CD1c-positive myeloid dendritic cell (primary cell): ENCODE data around the gene NKAIN2.

ENCODE experiments used
- DNase-seq: peaks from one replicate; pipeline ENCODE4 v3.0.0-alpha.2; 2016; ENCODE audit errors: extremely low spot score

Gene NKAIN2

DNA sequence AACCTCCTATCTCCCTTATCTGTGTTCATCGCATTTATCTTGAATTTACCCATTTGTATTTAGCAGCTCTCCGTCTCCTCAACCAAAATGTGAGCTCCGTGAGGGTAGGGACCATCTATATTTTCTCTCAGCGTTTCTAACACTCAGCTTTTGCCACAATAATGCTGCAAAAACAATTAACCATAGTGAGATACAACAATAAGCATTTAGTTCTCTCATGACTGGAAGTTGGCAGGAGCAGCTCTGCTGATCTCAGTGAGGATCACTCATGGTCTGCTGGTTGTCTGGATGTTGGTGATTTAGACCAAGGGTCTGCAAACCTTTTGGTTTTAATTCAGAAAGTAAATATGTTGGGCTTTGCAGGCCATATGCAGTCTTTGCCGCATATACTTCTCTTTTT lies 763.7 kb downstream of the NKAIN2 start:
- no peak for DNase-seq

DNA sequence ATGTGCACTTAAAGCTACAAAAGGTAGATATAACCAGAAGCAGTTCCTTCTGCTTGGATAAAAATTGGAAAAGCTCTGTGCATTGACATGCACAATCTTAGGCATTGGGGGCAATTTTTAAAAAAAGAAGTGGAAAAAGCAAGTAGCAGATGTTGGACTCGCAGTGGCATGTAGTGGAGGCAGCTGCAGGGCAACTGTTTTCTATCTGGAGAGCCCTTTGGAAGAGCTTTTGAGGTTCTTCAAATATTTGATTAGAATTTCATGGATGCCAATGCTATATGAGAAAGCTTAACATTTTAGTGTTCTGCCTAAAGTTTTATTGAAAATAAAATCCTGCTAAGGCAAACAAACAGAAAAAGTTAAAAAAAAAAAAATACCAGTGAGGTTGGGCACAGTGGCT lies 770.3 kb downstream of the NKAIN2 start:
- no peak for DNase-seq

DNA sequence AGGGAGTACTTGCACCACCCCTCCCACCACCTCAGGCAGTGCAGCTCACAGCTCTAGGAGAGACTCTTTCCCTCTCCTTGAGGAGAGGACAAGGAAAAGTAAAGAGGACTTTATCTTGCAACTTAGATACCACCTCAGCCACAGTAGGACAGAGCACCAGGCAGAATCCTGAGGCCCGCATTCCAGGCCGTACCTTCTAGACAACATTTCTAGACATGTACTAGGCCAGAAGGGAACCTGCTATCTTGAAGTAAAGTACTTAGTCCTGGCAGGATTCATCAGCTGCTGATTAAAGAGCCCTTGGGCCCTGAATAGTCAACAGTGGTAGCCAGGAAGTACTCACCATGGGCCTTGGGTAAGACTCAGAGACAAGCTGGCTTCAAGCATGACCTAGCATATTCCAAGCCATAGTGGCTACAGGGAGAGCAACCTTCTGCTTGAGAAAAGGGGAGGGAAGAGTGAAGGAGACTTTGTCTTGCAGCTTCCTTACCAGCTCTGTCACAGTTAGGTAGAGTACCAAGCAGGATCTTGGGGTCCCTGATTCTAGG lies 774.1 kb downstream of the NKAIN2 start:
- no peak for DNase-seq

DNA sequence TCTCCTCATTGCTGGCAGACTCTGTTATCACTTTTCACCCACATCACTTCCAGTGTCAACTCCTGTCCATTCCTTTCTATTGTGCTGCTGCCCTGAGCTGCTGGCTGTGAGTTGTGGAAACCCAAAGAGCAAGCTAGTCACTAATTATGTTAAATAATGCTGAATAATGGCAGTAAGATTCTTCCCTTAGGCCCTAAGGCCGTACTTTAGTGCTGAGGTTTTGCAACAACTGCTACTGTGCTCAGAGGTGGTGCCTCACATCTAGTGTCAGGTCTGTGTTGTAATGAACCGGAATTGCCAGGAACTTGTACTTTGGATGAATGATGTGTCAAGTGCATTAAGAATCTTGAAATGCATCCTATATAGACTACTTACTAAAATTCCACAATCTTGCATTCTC lies 786.3 kb downstream of the NKAIN2 start:
- no peak for DNase-seq

DNA sequence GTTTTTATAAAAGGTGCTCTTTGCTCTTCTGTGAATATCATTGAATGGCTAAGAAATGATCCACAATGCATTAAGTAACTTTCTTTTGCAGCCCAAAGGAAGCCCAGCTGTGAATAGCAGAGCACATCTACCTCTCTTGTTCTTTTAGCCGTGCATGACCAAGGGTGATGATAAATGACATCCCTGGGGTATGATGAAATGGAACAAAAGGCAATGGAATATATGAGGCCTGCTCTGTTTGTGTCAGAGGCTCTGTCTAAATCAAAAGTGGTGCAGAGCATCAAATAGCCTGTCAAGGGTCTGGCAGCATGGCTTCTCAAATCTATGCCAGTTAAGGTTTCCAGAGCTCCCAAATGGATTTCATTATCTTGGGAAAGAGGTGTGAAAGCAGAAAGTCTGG lies 796.0 kb downstream of the NKAIN2 start:
- DNase-seq, result no peak

DNA sequence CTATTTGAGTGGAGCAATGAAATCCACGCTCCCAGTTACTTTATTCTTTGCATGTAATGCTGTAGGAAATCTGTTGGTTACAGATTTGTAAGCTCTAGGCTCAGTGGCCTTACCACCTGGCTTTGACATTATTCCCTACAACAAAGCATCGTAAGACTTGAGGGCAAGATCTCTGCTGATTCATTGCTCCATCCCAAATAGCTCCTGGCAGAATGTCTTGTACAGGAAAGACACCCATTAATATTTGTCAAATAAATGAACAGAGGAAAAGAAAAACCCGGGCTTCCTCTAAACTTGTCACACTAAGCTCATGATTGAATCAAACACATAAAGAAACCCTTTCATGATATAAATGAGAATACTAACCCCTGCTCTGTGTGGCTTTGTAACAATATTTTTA lies 801.1 kb downstream of the NKAIN2 start:
- no peak for DNase-seq

DNA sequence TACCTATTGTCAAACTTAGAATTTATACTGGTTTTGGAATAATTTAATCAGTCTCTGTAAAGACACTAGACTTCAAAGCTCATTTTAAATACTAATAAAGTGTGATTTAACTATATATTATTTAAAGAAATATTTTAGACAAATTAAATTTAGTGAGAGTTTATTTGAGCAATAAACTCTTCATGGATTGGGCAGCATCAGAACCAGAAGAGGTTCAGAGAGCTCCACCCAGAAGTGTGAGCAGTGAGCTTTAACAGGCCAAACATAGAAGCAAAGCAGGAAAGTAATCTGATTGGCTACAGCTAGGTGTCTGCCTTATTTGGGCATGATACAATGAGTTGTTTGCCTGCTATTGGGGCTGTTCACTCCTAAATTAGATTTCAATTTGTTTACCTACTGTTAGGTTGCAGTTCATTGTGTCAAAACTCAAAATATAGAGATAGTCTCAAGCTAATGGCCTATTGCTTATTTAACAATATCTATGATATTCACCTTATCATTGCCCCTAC lies 803.5 kb downstream of the NKAIN2 start:
- no peak for DNase-seq

DNA sequence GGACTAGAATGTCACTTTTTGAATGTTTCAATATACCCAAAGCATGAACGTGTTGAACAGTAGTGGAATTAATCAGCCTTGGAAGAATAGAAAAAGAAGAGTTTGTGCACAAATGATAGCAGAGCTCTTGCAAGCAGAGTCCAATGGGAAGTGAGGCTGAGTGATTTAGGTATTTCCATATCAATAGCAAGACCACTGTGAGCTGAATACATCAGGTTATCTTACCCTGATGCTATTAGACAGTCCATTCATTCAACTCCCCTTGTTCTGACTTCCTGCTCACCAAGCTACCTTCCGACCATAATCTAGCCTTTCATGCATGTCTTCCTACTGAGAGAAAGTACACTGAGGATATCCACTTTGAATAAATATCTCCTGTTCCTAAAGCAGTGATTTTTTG lies 809.4 kb downstream of the NKAIN2 start:
- DNase-seq, result no peak

DNA sequence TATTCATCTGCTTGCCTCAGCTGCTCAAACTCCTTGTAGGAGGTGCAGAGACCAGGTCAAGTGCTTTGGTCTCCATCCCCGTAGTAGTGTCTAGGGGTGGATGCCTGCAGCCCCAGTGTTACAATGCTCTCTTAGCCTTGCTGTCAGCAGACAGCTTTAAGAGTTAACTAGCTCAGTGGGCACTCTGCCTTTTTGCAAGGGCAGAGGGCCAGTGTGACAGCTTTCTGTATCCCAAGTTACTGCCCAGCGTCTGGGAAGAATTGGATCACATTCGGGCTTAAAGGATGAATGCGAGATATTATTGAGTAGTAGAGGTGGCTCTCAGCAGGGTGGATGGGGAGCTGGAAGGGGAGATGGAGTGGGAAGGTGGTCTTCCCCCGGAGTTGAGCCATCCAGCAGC lies 818.7 kb downstream of the NKAIN2 start:
- DNase-seq, result no peak

DNA sequence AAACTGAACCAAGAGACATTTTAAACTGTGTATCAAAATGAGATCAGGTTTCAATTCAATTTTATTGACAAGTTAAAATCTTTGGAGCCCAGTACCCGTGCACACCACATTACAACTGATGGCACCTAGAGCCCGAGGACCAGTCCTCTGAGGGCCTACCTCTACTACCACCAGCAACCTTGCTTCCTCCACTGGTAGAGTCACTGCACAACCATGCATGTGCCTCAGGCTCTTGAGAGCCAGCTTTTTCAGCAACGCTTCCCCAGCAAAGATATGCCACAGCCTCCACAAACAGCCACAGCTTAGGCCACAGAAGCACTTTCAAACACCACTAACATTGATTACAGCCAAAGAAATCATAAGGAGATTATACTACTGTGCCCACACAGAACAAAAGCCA lies 830.0 kb downstream of the NKAIN2 start:
- DNase-seq, result no peak

DNA sequence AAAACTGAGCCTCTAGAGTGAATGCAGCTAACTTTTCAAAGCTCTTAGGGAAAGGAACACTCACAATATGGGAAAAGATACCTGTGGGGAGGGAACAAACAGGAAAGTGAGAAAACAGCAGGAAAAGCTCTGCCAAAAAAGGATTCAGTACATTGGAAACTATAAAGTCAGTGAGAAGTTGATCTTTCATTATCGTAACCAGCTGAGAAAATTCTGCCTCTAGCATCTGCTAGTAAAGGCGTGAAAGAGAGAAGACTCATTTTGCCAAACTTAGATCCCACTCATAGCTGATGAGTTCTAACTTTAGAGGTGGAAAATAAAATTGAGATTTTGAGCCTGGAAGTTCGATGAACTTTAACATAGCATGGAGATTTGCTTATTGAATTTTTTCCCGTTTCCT lies 836.8 kb downstream of the NKAIN2 start:
- no peak for DNase-seq

DNA sequence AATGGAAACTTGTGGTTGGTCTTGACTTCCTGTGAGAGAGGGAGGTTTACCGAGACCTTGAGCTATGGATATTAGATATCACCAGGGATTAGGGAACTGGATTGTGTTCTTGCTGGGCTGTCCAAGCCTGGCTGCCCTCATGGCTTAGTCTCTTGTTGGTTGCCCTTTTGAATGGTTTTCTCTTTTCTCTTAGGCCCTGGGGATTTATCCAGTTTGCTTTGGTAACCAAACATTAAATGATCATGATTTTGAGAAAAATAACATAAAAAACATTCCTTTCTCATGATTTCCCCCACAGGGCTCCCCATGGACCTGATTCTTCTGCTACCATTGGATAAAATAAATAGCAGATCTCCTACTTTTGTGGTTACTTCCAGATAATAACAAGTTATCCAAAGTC lies 852.2 kb downstream of the NKAIN2 start:
- no peak for DNase-seq

DNA sequence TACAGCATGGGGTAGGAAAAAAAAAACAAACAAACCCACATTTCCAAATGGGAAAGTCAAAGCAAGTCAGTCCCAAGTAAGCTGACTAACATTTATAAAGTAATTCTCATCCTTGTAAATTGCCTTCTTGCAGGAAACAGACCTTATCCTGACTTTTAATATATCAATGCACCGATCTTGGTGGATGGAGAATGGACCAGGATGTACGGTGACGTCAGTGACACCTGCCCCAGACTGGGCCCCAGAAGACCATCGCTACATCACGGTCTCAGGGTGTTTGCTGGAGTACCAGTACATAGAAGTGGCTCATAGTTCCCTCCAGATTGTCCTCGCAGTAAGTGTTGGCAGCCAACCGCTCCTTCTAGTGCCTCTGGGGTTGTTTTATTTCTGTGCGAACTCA lies 854.4 kb downstream of the NKAIN2 start:
- DNase-seq, result no peak

DNA sequence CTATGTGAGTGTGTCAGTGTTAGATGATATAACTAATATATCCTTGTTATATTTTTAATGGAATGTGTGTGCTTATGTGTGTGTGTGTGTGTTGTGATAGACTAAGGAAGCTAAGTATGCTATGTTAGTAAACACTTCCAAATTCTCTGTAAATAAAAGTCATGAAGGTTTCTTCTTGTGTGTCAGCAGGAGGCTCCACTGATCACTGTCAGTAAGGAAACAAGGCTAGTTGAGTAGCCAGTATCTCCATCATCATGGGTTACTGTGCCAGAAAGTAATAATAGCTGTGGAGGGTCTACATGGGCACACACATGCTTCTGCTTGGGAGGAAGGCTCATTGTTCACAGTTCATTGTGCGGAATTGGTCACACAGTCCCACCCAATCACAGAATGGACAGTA lies 855.8 kb downstream of the NKAIN2 start:
- DNase-seq, result no peak

DNA sequence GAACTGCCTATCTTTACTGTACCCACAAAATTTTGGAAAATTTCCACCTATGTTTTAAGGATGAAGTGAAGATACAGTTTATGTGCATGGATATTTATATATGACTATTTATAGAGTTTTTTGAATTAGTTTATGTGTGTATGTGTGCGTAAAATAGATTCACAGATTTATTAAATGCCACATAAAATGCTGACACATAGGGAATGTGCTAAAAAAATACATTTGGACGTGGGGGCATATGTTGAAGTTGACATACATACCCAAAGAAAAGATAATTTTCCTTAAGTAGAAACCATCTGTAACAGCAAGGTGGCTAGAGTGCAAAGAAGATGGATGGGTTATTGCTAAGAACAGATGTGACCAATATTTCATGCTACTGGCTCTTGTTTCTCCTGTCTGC lies 856.5 kb downstream of the NKAIN2 start:
- DNase-seq, result no peak

DNA sequence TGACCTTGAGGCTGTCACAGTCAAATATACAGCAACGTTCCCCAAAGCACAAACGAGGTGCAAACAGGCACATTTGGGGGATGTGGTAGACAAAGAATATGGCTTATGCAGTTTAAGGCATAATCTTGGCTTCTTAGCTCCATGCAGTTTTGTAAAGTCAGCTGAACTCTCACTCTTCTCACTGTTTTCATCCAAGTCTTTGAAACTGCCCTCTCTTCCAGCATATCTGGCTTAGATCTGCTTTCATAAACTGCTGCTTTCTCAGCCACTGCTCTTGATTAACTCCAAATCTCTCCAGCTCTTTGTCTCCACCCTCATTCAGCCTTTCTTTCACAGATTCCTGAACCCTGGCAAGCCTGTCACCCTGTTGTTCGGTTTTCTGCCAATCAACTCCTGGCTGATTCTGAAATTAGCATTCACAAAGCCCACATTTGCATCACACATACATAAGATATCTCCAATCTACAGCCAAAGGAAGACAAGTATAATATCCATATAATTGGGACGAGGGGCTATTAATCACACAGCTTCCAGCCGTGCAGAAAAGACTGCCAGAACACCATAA lies 857.5 kb downstream of the NKAIN2 start:
- no peak for DNase-seq

DNA sequence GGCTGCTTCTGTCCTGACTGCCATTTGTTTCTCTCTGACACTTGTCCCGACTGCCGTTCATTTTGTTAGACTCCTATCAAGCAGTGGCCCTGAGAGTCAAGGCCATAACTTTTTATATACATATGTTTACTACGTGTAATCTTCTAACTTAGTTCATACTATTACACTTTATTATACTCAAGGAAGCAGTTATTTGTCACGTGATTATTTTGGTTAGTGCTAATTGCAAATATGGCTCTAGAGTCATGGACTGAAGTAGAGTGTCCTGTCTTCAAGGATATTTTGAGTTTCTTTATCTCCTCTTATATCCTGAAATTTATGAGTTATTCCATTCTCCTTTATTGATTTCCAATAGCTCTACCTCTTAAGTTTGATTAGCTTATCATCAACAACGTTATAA lies 864.4 kb downstream of the NKAIN2 start:
- no peak for DNase-seq

DNA sequence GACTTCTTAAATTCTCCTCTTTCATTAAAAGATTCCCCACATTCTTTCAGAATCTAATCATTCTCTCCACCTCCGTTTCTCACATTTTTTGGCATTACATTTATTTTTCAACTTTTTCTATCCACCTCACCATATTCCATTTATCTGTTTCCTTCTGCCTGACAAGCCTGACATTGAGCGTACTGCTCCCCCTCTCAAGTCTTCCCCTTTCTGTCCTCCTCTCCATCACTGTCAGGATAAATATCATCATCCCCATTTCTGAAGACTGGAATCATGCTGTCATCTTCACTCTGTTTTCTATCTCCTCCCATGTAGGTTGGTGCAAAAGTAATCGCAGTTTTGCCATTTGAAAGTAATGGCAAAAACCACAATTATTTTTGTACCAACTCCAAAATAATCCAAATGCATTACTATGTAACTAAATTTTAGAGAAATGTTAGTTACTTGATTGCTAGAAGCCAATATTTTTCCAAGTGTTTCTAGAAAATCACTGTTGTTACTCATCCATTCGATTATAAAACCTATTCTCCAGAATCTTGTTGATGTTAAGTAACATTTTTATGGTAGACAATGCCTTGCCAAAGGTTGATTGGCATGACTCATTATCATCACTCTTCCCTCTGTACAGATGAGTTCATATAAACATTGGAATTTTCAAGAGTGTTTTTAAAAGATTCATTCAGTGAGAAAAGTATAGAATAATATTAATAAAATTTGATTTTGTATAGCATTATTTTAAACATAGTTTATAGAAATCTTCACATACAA lies 866.2 kb downstream of the NKAIN2 start:
- DNase-seq, result no peak

DNA sequence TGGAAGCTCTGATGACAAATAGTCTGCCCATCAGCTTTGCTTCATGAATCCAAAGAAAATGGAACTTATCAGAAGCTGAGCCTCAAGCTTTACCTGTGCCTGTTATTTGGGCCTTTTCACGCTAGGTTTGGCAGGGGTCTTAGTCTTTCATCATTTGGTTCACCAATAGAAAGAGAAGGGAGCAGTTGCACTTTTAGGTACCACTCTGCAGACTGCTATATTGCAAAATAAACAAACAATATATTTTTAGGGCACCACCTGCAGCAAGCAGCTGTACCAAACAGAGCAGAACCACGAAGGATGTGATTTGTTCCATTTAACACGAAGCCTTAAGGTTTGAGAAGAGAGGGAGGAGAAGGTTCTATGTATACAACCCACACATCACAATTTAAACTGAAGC lies 867.1 kb downstream of the NKAIN2 start:
- no peak for DNase-seq

DNA sequence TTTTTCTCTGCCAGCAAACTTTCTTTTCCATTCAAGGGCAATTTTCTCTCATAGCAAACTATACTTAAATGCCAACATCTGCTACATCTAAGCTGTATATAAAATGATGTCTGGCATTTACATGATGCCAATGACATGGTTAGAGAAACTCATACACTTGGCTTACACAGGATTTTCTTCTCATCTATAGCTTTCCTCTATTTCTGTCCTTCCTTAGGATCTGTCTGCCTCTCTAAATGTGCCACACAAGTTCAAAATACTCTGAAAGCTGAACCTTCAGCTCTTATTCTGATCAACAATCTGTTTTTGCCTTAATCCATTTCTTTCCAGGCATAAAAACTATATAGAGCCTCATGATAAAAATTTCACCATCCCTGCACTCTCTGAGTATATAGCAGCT lies 867.7 kb downstream of the NKAIN2 start:
- DNase-seq, result no peak

DNA sequence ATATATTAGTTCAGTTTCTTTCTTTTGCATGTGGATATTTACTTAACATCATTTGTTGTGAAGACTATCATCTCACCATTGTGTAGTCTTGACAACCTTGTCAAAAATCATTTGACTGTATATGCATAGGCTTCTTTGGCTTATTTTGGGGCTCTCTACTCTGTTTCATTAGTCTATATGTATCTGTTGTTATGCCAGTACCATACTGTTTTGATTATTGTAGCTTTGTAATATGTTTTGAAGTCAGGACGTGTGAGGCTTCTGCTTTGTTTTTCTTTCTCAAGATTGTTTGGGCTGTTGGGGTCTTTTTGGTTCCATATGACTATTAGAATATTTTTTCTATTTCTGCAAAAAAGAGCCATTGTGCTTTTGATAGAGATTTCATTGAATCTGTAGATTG lies 870.4 kb downstream of the NKAIN2 start:
- no peak for DNase-seq

DNA sequence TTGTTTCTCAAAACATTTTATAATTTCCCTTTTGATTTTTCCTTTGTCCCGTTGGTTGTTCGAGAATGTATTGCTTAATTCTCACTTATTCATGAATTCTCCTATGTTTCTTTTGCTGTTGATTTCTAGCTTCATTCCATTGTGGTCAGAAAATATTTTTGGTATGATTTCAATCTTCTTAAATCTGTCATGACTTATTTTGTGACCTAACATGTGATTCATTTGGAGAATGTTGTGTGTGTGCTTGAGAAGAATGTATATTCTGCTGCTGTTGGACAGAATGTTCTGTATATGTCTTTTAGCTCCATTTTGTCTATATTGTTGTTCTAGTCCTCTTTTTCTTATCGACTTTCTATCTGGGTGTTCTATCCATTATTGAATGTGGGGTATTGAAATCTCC lies 872.4 kb downstream of the NKAIN2 start:
- no peak for DNase-seq

DNA sequence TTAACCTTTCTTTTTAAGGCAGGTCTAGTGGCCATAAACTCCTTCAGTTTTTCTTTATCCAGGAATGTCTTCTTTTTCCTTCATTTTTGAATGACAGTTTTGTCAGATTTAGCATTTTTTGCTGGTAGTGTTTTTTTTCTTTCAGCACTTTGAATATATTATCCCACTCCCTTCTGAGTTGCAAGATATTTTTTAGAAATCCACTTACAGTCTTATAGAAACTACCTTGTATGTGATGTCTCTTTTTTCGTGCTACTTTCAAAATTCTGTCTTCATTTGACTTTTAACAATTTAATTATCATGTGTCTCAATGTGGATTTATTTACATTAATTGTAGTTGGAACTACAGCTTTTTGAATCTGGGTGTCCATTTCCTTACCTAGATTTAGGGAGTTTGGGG lies 874.2 kb downstream of the NKAIN2 start:
- no peak for DNase-seq

DNA sequence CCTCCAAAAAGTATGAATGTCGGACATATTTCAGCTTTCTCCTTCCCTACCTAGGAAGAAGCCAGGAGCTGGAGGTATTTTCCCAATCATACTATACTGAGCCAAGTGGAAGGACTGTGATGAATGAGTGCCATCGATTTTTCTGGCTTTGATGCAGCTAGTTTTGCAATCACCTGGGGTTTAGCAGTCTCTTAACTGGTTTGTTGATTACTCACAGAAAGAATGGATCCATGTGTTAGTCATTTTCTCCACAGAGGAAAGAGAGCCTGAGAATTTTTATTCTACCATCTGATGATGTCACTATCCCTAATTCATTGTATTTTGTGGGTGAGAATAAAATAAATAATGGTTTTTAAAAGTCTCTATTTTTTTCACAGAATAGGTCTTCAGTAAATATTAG lies 875.7 kb downstream of the NKAIN2 start:
- no peak for DNase-seq
